ENCODE results near the gene CAV1.

CAV1 gene

GRCh38 chr7:116542618-116543017, 17.8 kb downstream of the CAV1 start:
- H3K9ac ChIP-seq (ENCODE audit: low read length): peak overlapping the region; percentile 73

GRCh38 chr7:116543664-116544063, 18.8 kb downstream of the CAV1 start:
- Histone ChIP-seq H2AK5ac (ENCODE audit: low read length, severe bottlenecking) (no peak overlapping the region), H2BK15ac (ENCODE audit: low read depth, poor library complexity, severe bottlenecking) (no peak overlapping the region), H3K79me1 (replicated peaks; ENCODE audit: low read length, poor library complexity, severe bottlenecking) (peaks cover 18% of the 10 kb centered on the region), H3K27ac (ENCODE audit: low read length, poor library complexity, severe bottlenecking) (no peak overlapping the region), H2BK120ac (ENCODE audit: low read depth, low read length) (no peak overlapping the region), H4K91ac (ENCODE audit: low read length) (no peak overlapping the region), H3K18ac (ENCODE audit: low read depth in 1 of 2, low read length in 2 of 2) (no peak overlapping the region), H3K9me3 (ENCODE audit: control insufficient read depth, low read length) (no peaks in the 10 kb centered on the region), H3K36me3 (ENCODE audit: control insufficient read depth in 1 of 2, insufficient read depth in 2 of 2, low read depth in 1 of 2, low read length in 2 of 2) (peaks cover 9 to 92% of the 10 kb centered on the region in 2 experiments), H3K4ac (ENCODE audit: low read depth in 1 of 2, low read length in 2 of 2) (no peak overlapping the region), H2BK12ac (ENCODE audit: low read length in 2 of 2) (no peak overlapping the region), H3K23ac (ENCODE audit: low read length in 2 of 2) (no peak overlapping the region), H3K4me1 (ENCODE audit: control insufficient read depth, insufficient read depth, low read depth, low read length) (peaks cover 12% of the 10 kb centered on the region), H3K4me3 (ENCODE audit: insufficient read depth in 1 of 2, low read depth in 1 of 2, low read length in 2 of 2) (no peak overlapping the region), H3K14ac (ENCODE audit: low read length in 2 of 2) (no peak overlapping the region), H3K9ac (ENCODE audit: low read length) (peak overlapping the region; percentile 73), H3K4me2 (ENCODE audit: low read length, poor library complexity, severe bottlenecking) (no peak overlapping the region), H2BK5ac (ENCODE audit: low read depth, low read length, poor library complexity, severe bottlenecking) (no peak overlapping the region), H2AFZ (ENCODE audit: low read depth, low read length) (no peak overlapping the region), H4K8ac (ENCODE audit: low read length) (no peak overlapping the region), H3K27me3 (ENCODE audit: control insufficient read depth in 1 of 2, insufficient read depth in 1 of 2, low read length in 2 of 2) (no peaks in the 10 kb centered on the region)
- DNase-seq: peak; percentile 87
- 92% methylated on average over 1 of the region's 2 CpGs for WGBS

More at GRCh38 chr7:116542618-116543017, 17.8 kb downstream of the CAV1 start:
- H2BK5ac ChIP-seq (ENCODE audit: low read depth, low read length, poor library complexity, severe bottlenecking): no peak overlapping the region
- no peak overlapping the region for H2BK120ac ChIP-seq (ENCODE audit: low read depth, low read length)
- H3K4ac ChIP-seq (ENCODE audit: low read depth in 1 of 2, low read length in 2 of 2): peak overlapping the region in 1 of 2 experiments; percentile 49
- no peak overlapping the region for H2AFZ ChIP-seq (ENCODE audit: low read depth, low read length)
- no peak overlapping the region for H4K91ac ChIP-seq (ENCODE audit: low read length)
- no peak overlapping the region for H3K23ac ChIP-seq (ENCODE audit: low read length in 2 of 2)
- no peak overlapping the region for H2BK15ac ChIP-seq (ENCODE audit: low read depth, poor library complexity, severe bottlenecking)
- 58% methylated on average over 2 of the region's 2 CpGs for WGBS
- H3K14ac ChIP-seq (ENCODE audit: low read length in 2 of 2): no peak overlapping the region
- peak; percentile 58 for DNase-seq
- H4K8ac ChIP-seq (ENCODE audit: low read length): no peak overlapping the region
- peaks cover 12% of the 10 kb centered on the region for H3K4me1 ChIP-seq (ENCODE audit: control insufficient read depth, insufficient read depth, low read depth, low read length)
- H3K36me3 ChIP-seq (ENCODE audit: control insufficient read depth in 1 of 2, insufficient read depth in 2 of 2, low read depth in 1 of 2, low read length in 2 of 2): peaks cover 12 to 92% of the 10 kb centered on the region in 2 experiments
- peak overlapping the region; percentile 67 for H3K27ac ChIP-seq (ENCODE audit: low read length, poor library complexity, severe bottlenecking)
- H3K4me3 ChIP-seq (ENCODE audit: insufficient read depth in 1 of 2, low read depth in 1 of 2, low read length in 2 of 2): no peak overlapping the region
- no peaks in the 10 kb centered on the region for H3K27me3 ChIP-seq (ENCODE audit: control insufficient read depth in 1 of 2, insufficient read depth in 1 of 2, low read length in 2 of 2)
- no peak overlapping the region for H2BK12ac ChIP-seq (ENCODE audit: low read length in 2 of 2)
- H3K9me3 ChIP-seq (ENCODE audit: control insufficient read depth, low read length): no peaks in the 10 kb centered on the region
- H3K79me1 ChIP-seq (replicated peaks; ENCODE audit: low read length, poor library complexity, severe bottlenecking): peaks cover 22% of the 10 kb centered on the region
- H3K4me2 ChIP-seq (ENCODE audit: low read length, poor library complexity, severe bottlenecking): no peak overlapping the region
- H3K18ac ChIP-seq (ENCODE audit: low read depth in 1 of 2, low read length in 2 of 2): peak overlapping the region in 1 of 2 experiments; percentile 66
- peak overlapping the region; percentile 39 for H2AK5ac ChIP-seq (ENCODE audit: low read length, severe bottlenecking)

- no peak overlapping the region for H4K8ac ChIP-seq (ENCODE audit: low read length)
- no peak overlapping the region for H3K23ac ChIP-seq (ENCODE audit: low read length in 2 of 2)
- peak overlapping the region; percentile 73 for H3K9ac ChIP-seq (ENCODE audit: low read length)
- no peak overlapping the region for H4K91ac ChIP-seq (ENCODE audit: low read length)
- no peak overlapping the region for H3K4me2 ChIP-seq (ENCODE audit: low read length, poor library complexity, severe bottlenecking)
- no peak overlapping the region for H3K14ac ChIP-seq (ENCODE audit: low read length in 2 of 2)
- H3K9me3 ChIP-seq (ENCODE audit: control insufficient read depth, low read length): no peaks in the 10 kb centered on the region
- H2BK15ac ChIP-seq (ENCODE audit: low read depth, poor library complexity, severe bottlenecking): no peak overlapping the region
- H2BK12ac ChIP-seq (ENCODE audit: low read length in 2 of 2): no peak overlapping the region
- H3K4ac ChIP-seq (ENCODE audit: low read depth in 1 of 2, low read length in 2 of 2): peak overlapping the region in 1 of 2 experiments; percentile 17
- DNase-seq: no peak
- H3K36me3 ChIP-seq (ENCODE audit: control insufficient read depth in 1 of 2, insufficient read depth in 2 of 2, low read depth in 1 of 2, low read length in 2 of 2): peaks cover 7 to 91% of the 10 kb centered on the region in 2 experiments
- H3K4me3 ChIP-seq (ENCODE audit: insufficient read depth in 1 of 2, low read depth in 1 of 2, low read length in 2 of 2): no peak overlapping the region
- no peak overlapping the region for H2AFZ ChIP-seq (ENCODE audit: low read depth, low read length)
- H2AK5ac ChIP-seq (ENCODE audit: low read length, severe bottlenecking): peak overlapping the region; percentile 33
- no peak overlapping the region for H2BK5ac ChIP-seq (ENCODE audit: low read depth, low read length, poor library complexity, severe bottlenecking)
- no peak overlapping the region for H2BK120ac ChIP-seq (ENCODE audit: low read depth, low read length)
- no peaks in the 10 kb centered on the region for H3K27me3 ChIP-seq (ENCODE audit: control insufficient read depth in 1 of 2, insufficient read depth in 1 of 2, low read length in 2 of 2)
- peaks cover 20% of the 10 kb centered on the region for H3K79me1 ChIP-seq (replicated peaks; ENCODE audit: low read length, poor library complexity, severe bottlenecking)
- WGBS: 89% methylated on average over 1 of the region's 1 CpG
- H3K4me1 ChIP-seq (ENCODE audit: control insufficient read depth, insufficient read depth, low read depth, low read length): peaks cover 9% of the 10 kb centered on the region
- no peak overlapping the region for H3K18ac ChIP-seq (ENCODE audit: low read depth in 1 of 2, low read length in 2 of 2)
- H3K27ac ChIP-seq (ENCODE audit: low read length, poor library complexity, severe bottlenecking): peak overlapping the region; percentile 25
Observed at GRCh38 chr7:116544487-116544886, 19.7 kb downstream of the CAV1 start.

- Histone ChIP-seq H3K14ac (ENCODE audit: low read length in 2 of 2) (no peak overlapping the region), H3K79me1 (replicated peaks; ENCODE audit: low read length, poor library complexity, severe bottlenecking) (peaks cover 19% of the 10 kb centered on the region), H3K27ac (ENCODE audit: low read length, poor library complexity, severe bottlenecking) (no peak overlapping the region), H3K18ac (ENCODE audit: low read depth in 1 of 2, low read length in 2 of 2) (peak overlapping the region in 1 of 2 experiments; percentile 61), H3K9me3 (ENCODE audit: control insufficient read depth, low read length) (no peaks in the 10 kb centered on the region), H2AFZ (ENCODE audit: low read depth, low read length) (no peak overlapping the region), H3K4me2 (ENCODE audit: low read length, poor library complexity, severe bottlenecking) (no peak overlapping the region), H2AK5ac (ENCODE audit: low read length, severe bottlenecking) (no peak overlapping the region), H3K36me3 (ENCODE audit: control insufficient read depth in 1 of 2, insufficient read depth in 2 of 2, low read depth in 1 of 2, low read length in 2 of 2) (peaks cover 7 to 91% of the 10 kb centered on the region in 2 experiments), H4K91ac (ENCODE audit: low read length) (no peak overlapping the region), H2BK5ac (ENCODE audit: low read depth, low read length, poor library complexity, severe bottlenecking) (no peak overlapping the region), H2BK12ac (ENCODE audit: low read length in 2 of 2) (no peak overlapping the region), H3K23ac (ENCODE audit: low read length in 2 of 2) (no peak overlapping the region), H2BK120ac (ENCODE audit: low read depth, low read length) (no peak overlapping the region), H3K27me3 (ENCODE audit: control insufficient read depth in 1 of 2, insufficient read depth in 1 of 2, low read length in 2 of 2) (no peaks in the 10 kb centered on the region), H3K9ac (ENCODE audit: low read length) (peak overlapping the region; percentile 33), H3K4me3 (ENCODE audit: insufficient read depth in 1 of 2, low read depth in 1 of 2, low read length in 2 of 2) (no peak overlapping the region), H4K8ac (ENCODE audit: low read length) (no peak overlapping the region), H2BK15ac (ENCODE audit: low read depth, poor library complexity, severe bottlenecking) (no peak overlapping the region), H3K4me1 (ENCODE audit: control insufficient read depth, insufficient read depth, low read depth, low read length) (peaks cover 5% of the 10 kb centered on the region), H3K4ac (ENCODE audit: low read depth in 1 of 2, low read length in 2 of 2) (no peak overlapping the region)
- peak; percentile 82 for DNase-seq
- 75% methylated on average over 5 of the region's 6 CpGs for WGBS
Observed at GRCh38 chr7:116545411-116545993, 20.7 kb downstream of the CAV1 start.

Data from mesenchymal stem cell (in vitro differentiated cells and primary cell).